NK-92 (cell line): ENCODE measurements around the gene CORO6.

Source experiments
- DNase-seq: peaks from one replicate; lab custom pipeline; 2025; ENCODE audit not compliant: unreplicated experiment; lab: John Stamatoyannopoulos, UW

CORO6 gene

GRCh38 chr17:29591737-29592608 is 30.7 kb downstream of the CORO6 start:
- DNase-seq, result no peak

GRCh38 chr17:29591146-29591736 is 31.5 kb downstream of the CORO6 start:
- no peak for DNase-seq

GRCh38 chr17:29590411-29591145 is 32.1 kb downstream of the CORO6 start:
- DNase-seq, result no peak

- DNase-seq, result no peak
Observed at GRCh38 chr17:29589524-29590410, 32.9 kb downstream of the CORO6 start, which contains the start of gene GIT1. Gene GIT1 (minus strand): TSS chr17:29589648. CDS start chr17:29589378, 270 bp downstream.

- DNase-seq, result no peak
Observed at GRCh38 chr17:29588562-29589411, 33.9 kb downstream of the CORO6 start.

- DNase-seq, result no peak
Observed at GRCh38 chr17:29588017-29588561, 34.6 kb downstream of the CORO6 start.

GRCh38 chr17:29587591-29587990 is 35.1 kb downstream of the CORO6 start:
- no peak for DNase-seq

GRCh38 chr17:29586676-29587469 is 35.8 kb downstream of the CORO6 start:
- no peak for DNase-seq

GRCh38 chr17:29585080-29585751 is 37.5 kb downstream of the CORO6 start:
- no peak for DNase-seq

GRCh38 chr17:29584452-29585079 is 38.1 kb downstream of the CORO6 start:
- no peak for DNase-seq

GRCh38 chr17:29583324-29584248 is 39.1 kb downstream of the CORO6 start:
- DNase-seq, result no peak

- no peak for DNase-seq
Observed at GRCh38 chr17:29582772-29583171, 39.9 kb downstream of the CORO6 start.

GRCh38 chr17:29582254-29582765 is 40.4 kb downstream of the CORO6 start:
- no peak for DNase-seq

- DNase-seq, result no peak
Observed at GRCh38 chr17:29581583-29582253, 41.0 kb downstream of the CORO6 start.

- DNase-seq, result peak; percentile 32
Observed at GRCh38 chr17:29579866-29580771, 42.6 kb downstream of the CORO6 start.
